ENCODE results near the gene REPS1.

- no peak for TF ChIP-seq ARNT (IDR thresholded peaks at IDR 0.05)
- no peak for TF ChIP-seq NFRKB (IDR thresholded peaks at IDR 0.05)
- TF ChIP-seq PKNOX1 (IDR thresholded peaks at IDR 0.05) = no peak
- TF ChIP-seq ZNF384 (IDR thresholded peaks at IDR 0.05) = no peak
- no peak for TF ChIP-seq BHLHE40 (IDR thresholded peaks at IDR 0.05; ENCODE audit: borderline replicate concordance)
These were observed 62.2 kb downstream of the REPS1 start for GRCh38 chr6:138925806-138926205.

Measured in HEK293T (cell line).